ENCODE results near the gene HBD. TPM values are rescaled to one million over a fixed set of nuclear protein-coding genes. Genes with fewer than 3 reads are reported as not detected.

HBD gene
- total RNA-seq, 2 experiments from 2014 or later = not detected

DNA sequence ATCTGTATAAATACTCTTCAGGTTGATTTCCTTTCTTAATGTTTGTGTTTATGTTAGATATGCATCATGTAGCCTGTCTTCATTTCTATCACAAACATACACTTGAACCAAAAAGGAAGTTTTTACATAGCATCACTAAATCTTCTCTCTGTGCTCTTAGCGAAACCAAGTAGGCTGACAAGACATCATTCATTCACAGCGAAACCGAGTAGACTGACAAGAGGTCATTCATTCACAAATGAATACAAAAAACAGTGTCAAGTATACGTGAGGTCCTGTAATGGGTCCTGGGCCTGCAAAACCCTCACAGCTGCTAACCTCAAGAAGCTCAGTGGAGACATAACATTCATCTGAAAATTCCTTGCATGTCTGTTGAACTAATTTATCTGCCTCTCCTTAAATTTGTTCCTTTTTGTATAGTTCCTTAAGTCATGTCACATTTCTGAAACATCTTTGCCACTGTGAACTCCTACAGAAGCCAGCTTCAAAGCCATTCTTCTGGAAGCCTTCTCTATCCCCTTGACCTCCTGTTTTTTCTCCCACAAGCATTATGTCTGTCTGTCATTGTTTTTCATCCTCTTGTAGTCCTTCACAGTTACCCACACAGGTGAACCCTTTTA lies 45.3 kb upstream of the HBD start:
- no peak overlapping the region for H3K27ac ChIP-seq (ENCODE audit: low read depth, low read length, poor library complexity, severe bottlenecking)
- no peak overlapping the region for H3K4me3 ChIP-seq (ENCODE audit: low read depth, low read length, poor library complexity, severe bottlenecking)
- H4K20me1 ChIP-seq (ENCODE audit: insufficient read depth, low read length) = no peaks in the 10 kb centered on the region
- no peaks in the 10 kb centered on the region for H3K4me1 ChIP-seq (ENCODE audit: insufficient read depth, low read length, poor library complexity, severe bottlenecking)
- H3K36me3 ChIP-seq (ENCODE audit: insufficient read depth, low read length) = no peaks in the 10 kb centered on the region
- intact Hi-C loops (cut with micrococcal nuclease; ENCODE audit: unreplicated experiment) = no loop called here
- no peaks in the 10 kb centered on the region for H3K9me3 ChIP-seq (ENCODE audit: low read length)
- no peak overlapping the region for H2AFZ ChIP-seq (ENCODE audit: low read length)
- no peaks in the 10 kb centered on the region for H3K9me2 ChIP-seq (ENCODE audit: insufficient read depth, low read length)
- DNase-seq (ENCODE audit: low spot score) = no peak
- ChIA-PET POLR2A (no interaction called here), CTCF (ENCODE audit: unreplicated experiment) (no interaction called here)
- H3K79me2 ChIP-seq (ENCODE audit: insufficient read depth, low read depth, low read length) = no peaks in the 10 kb centered on the region
- TF ChIP-seq EZH2phosphoT487 (IDR thresholded peaks at IDR 0.05; ENCODE audit: borderline replicate concordance, low read depth, low read length) = no peak
- TF ChIP-seq, protein P1, sequence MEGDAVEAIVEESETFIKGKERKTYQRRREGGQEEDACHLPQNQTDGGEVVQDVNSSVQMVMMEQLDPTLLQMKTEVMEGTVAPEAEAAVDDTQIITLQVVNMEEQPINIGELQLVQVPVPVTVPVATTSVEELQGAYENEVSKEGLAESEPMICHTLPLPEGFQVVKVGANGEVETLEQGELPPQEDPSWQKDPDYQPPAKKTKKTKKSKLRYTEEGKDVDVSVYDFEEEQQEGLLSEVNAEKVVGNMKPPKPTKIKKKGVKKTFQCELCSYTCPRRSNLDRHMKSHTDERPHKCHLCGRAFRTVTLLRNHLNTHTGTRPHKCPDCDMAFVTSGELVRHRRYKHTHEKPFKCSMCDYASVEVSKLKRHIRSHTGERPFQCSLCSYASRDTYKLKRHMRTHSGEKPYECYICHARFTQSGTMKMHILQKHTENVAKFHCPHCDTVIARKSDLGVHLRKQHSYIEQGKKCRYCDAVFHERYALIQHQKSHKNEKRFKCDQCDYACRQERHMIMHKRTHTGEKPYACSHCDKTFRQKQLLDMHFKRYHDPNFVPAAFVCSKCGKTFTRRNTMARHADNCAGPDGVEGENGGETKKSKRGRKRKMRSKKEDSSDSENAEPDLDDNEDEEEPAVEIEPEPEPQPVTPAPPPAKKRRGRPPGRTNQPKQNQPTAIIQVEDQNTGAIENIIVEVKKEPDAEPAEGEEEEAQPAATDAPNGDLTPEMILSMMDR (conservative IDR thresholded peaks at IDR 0.05; ENCODE audit: low read length) = no peak
- no TSS peak for BruUV-seq (replicated peaks)
- H3K4me2 ChIP-seq (ENCODE audit: low read length) = no peak overlapping the region

DNA sequence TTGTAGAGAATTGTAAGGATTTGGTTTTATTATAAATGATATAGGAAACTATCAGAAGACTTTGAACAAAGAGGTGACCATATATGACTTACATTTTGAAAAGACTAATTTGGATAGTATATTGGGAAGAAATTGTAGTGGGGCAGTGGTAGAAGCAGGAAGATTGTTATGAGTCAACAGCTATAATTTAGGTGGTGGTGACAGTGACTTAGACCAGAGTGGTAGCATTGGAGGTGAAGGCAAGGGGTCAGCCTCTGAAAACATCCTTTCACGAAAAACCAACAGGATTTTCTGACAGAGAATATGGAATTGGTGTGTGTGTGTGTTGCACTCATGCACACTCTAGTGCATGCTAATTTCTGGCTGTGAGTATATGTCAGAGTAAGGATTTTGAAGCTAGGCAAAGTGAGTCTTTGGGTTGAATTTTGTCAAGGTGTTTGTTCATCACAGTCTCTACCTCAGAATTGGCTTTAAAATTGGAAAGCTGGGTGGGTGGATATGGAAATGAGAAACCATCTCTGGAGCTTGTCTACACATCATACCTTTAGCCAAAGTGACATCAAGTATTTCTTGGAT lies 43.6 kb upstream of the HBD start:
- Histone ChIP-seq H3K9me2 (ENCODE audit: insufficient read depth, low read length) (no peaks in the 10 kb centered on the region), H3K4me1 (ENCODE audit: insufficient read depth, low read length, poor library complexity, severe bottlenecking) (no peaks in the 10 kb centered on the region), H3K4me3 (ENCODE audit: low read depth, low read length, poor library complexity, severe bottlenecking) (no peak overlapping the region), H3K36me3 (ENCODE audit: insufficient read depth, low read length) (no peaks in the 10 kb centered on the region), H3K27ac (ENCODE audit: low read depth, low read length, poor library complexity, severe bottlenecking) (no peak overlapping the region), H3K4me2 (ENCODE audit: low read length) (no peak overlapping the region), H4K20me1 (ENCODE audit: insufficient read depth, low read length) (no peaks in the 10 kb centered on the region), H3K9me3 (ENCODE audit: low read length) (no peaks in the 10 kb centered on the region), H3K79me2 (ENCODE audit: insufficient read depth, low read depth, low read length) (no peaks in the 10 kb centered on the region), H2AFZ (ENCODE audit: low read length) (no peak overlapping the region)
- no TSS peak for BruUV-seq (replicated peaks)
- TF ChIP-seq EZH2phosphoT487 (IDR thresholded peaks at IDR 0.05; ENCODE audit: borderline replicate concordance, low read depth, low read length) = no peak
- TF ChIP-seq, protein P1 (conservative IDR thresholded peaks at IDR 0.05; ENCODE audit: low read length) = no peak
- no peak for DNase-seq (ENCODE audit: low spot score)
- POLR2A ChIA-PET = no interaction called here
- intact Hi-C loops (cut with micrococcal nuclease; ENCODE audit: unreplicated experiment) = no loop called here
- CTCF ChIA-PET (ENCODE audit: unreplicated experiment) = no interaction called here

DNA sequence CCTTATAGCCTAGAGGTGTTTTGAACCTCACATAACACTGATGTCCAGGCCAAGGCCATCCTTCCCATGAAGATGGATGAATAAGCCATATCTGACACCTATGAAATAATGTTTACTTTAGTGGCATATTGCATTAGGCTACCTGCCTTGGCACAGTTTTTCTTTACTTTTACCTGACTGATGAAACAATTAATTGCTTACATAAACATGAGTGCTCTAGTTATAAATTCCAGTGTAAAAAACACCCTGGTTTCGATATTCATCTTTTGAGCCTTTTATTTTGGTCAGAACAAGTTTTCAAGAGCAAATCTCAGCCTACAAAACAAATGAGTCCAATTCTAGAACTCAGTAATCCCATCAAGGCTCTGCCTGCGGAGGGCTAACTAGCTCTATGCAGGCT lies 42.4 kb upstream of the HBD start:
- CTCF ChIA-PET (ENCODE audit: unreplicated experiment) = interaction anchor here (0.6 kb wide), 1 partner anchor 68 kb away, joined by 4 read pairs; no protein-coding TSS in a partner anchor
- intact Hi-C loops (cut with micrococcal nuclease; ENCODE audit: unreplicated experiment) = no loop called here
- DNase-seq (ENCODE audit: low spot score) = no peak
- Histone ChIP-seq H4K20me1 (ENCODE audit: insufficient read depth, low read length) (no peaks in the 10 kb centered on the region), H3K4me1 (ENCODE audit: insufficient read depth, low read length, poor library complexity, severe bottlenecking) (no peaks in the 10 kb centered on the region), H3K79me2 (ENCODE audit: insufficient read depth, low read depth, low read length) (no peaks in the 10 kb centered on the region), H2AFZ (ENCODE audit: low read length) (no peak overlapping the region), H3K27ac (ENCODE audit: low read depth, low read length, poor library complexity, severe bottlenecking) (no peak overlapping the region), H3K9me3 (ENCODE audit: low read length) (no peaks in the 10 kb centered on the region), H3K4me2 (ENCODE audit: low read length) (no peak overlapping the region), H3K4me3 (ENCODE audit: low read depth, low read length, poor library complexity, severe bottlenecking) (no peak overlapping the region), H3K36me3 (ENCODE audit: insufficient read depth, low read length) (no peaks in the 10 kb centered on the region), H3K9me2 (ENCODE audit: insufficient read depth, low read length) (no peaks in the 10 kb centered on the region)
- TF ChIP-seq, protein P1 (conservative IDR thresholded peaks at IDR 0.05; ENCODE audit: low read length) = no peak
- TF ChIP-seq EZH2phosphoT487 (IDR thresholded peaks at IDR 0.05; ENCODE audit: borderline replicate concordance, low read depth, low read length) = no peak
- BruUV-seq (replicated peaks) = no TSS peak
- POLR2A ChIA-PET = interaction anchor here (0.6 to 0.9 kb wide), 3 partner anchors 20 to 409 kb away, joined by 3 read pairs; no protein-coding TSS in a partner anchor

Data from OCI-LY7 (cell line).